GM11168 (cell line): Measurements from ENCODE around the gene ZBTB11.
"Not testable (repeated sequence)": the region's sequence is repeated elsewhere in the genome, so short reads cannot be mapped to it uniquely, and the experiment has no call there.

ENCODE experiments used
- in situ Hi-C: fragments of 300-500 bp; cut with MboI; formaldehyde crosslinking; loops from one replicate; pipeline ENCODE4 v1.12.0; 2022; ENCODE audit warnings: low sequenced_read_pairs; ENCODE audit not compliant: unreplicated experiment

Gene ZBTB11

DNA sequence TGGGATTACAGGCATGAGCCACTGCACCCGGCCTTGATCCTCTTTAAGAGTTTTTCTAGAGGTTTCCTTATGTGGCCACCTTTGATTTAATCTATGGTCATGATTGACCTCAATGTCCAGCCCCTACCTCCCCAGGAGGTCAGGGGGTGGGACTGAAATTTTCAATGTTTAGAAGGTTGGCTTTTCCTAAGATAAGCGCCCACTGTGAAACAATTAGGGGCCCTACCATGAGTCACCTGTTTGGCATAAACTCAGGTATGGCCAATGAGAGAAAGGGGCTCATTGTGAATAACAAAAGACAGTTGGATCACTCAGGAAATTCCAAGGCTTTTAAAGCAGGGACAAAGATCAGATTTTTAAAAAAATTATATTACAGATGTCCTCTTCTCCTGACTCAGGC is 51.1 kb downstream of the ZBTB11 start:
- in situ Hi-C loops, result no loop called here

- in situ Hi-C loops, result no loop called here
Measured at GRCh38 chr3:101624857-101625256, 52.1 kb downstream of the ZBTB11 start.

- in situ Hi-C loops, result no loop called here
Measured at GRCh38 chr3:101623656-101624055, 53.3 kb downstream of the ZBTB11 start.

- in situ Hi-C loops, result no loop called here
Measured at GRCh38 chr3:101619734-101620133, 57.2 kb downstream of the ZBTB11 start.

GRCh38 chr3:101618726-101619125 is 58.2 kb downstream of the ZBTB11 start:
- in situ Hi-C loops, result no loop called here

- in situ Hi-C loops, result no loop called here
Measured at GRCh38 chr3:101617478-101617877, 59.5 kb downstream of the ZBTB11 start.

DNA sequence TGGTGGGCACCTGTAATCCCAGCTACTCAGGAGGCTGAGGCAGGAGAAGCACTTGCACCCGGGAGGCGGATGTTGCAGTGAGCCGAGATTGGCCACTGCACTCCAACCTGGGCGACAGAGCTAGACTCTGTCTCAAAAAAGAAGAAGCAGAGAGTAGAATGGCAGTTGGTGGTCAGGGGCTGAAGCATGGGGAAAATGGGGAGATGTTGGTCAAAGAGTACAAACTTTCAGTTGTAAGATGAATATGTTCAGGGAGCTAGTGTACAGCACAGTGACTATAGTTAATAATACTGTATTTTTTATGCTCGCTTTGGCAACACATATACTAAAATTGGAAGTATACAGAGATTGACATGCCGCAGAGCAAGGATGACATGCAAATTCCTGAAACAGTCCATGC is 61.4 kb downstream of the ZBTB11 start:
- in situ Hi-C loops, result no loop called here

DNA sequence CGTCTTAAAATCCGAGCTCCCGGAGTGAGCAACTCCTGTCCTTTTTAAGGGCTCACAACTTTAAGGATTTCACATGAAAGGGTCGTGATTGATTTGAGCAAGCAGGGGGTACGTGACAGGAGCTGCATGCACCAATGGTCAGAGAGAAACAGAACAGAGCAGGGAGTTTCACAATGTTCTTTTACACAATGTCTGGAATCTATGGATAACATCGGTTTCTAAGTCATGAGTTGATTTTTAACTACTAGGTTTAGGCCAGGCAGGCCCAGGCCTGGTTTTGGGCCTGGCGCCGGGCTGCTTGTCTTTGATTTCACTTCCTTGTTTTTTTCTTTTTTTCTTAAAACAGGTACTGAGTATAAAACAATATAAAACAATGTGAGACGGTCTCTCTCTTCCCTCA is 63.9 kb downstream of the ZBTB11 start:
- in situ Hi-C loops, result not testable (repeated sequence)

DNA sequence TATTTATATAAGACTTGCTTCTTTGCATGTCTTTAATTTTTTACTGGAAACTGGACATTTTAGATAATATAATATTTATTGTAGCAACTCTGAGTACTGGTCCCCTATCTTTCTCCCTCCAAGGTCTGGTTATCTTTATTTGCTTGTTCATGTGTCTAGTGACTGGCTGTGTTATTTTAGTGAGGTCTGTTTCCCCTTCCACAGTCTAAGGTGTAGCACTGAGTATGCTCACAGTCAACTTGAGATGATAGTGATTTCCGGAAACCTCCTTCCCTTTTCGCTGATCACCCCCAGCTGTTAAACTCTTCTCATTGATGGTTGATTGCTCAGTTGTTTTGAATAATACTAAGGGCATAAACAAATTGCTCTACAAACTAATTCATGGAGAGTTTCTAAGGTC is 65.9 kb downstream of the ZBTB11 start:
- in situ Hi-C loops, result no loop called here

DNA sequence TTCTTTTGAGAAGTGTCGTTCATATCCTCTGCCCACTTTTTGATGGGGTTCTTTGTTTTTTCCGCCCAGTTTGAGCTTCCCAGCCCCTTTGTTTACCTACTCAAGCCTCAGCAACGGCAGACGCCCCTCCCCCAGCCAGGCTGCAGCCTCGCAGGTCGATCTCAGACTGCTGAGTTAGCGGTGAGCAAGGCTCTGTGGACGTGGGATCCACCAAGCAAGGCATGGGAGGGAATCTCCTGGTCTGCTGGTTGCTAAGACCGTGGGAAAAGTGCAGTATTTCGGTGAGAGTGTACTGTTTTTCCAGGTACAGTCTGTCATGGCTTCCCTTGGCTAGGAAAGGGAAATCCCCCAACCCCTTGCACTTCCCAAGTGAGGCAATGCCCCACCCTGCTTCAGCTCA is 71.5 kb downstream of the ZBTB11 start:
- in situ Hi-C loops, result not testable (repeated sequence)

DNA sequence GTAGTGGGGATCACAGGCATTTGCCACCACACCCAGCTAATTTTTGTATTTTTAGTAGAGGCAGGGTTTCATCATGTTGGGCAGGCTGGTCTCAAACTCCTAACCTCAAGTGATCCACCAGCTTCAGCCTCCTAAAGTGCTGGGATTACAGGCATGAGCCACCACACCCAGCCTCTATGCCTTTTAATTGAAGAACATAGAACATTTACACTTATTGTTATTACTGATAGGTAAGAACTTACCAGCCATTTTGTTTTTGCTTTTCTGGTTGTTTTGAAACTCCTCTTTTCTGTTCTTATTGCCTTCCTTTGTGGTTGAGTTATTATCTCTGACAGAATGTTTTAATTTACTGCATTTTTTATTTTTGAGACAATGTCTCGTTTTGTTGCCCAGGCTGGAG is 73.7 kb downstream of the ZBTB11 start:
- in situ Hi-C loops, result no loop called here

GRCh38 chr3:101602731-101603130 is 74.2 kb downstream of the ZBTB11 start:
- in situ Hi-C loops, result no loop called here
